Stimulated activated CD4-positive, alpha-beta T cell treated with anti-CD3 and anti-CD28 coated beads, Interleukin-2, amount 100 ng/mL, for 48 hours (primary cell): ENCODE results near the gene YAP1.
"Not testable (repeated sequence)": the region's sequence is repeated elsewhere in the genome, so short reads cannot be mapped to it uniquely, and the experiment has no call there.

ENCODE experiments used
- DNase-seq, 2 donors: peaks; one replicate each; pipeline ENCODE4 v3.0.0-alpha.2; 2020

YAP1 gene

DNA sequence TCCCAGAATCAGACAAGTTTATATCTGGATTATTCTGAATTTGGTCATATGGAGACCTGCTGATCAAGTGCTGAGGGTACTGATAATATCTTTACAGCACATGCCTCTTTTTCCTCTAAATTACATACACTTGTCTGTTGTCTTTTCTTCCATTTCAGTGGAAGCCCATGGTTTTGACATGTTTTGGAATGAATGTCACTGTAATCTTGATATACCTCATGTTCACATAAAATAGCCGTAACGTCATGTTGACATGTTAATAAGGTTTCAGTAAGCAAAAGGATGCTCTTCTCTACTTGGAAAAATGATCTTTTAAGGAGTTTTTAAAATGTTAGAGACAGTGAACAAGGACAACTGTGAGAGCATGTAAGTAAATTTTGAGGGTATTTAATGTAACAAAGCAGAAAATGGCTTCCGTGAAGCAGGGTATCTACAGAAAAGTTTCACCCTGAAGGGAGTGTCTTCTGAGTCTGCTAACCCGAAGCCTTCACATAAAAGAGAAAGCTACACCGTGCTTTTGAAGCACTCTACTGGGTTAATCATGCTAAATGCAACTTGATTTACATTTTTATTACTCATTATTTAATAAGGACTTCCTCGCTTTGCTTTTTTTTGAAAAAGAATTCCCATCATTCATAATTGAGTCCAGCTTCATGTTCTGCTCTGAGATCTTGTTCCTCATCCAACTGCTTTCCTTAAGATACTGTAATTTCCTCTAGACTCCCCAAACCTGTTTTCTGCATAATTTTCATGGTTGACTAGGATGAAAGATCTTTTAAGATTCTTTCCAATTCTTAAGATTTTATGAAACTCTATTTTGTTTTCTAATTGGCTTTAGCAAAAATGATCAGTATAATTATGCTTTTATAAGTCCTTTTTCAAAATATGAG lies 56.2 kb downstream of the YAP1 start:
- DNase-seq, result no peak

DNA sequence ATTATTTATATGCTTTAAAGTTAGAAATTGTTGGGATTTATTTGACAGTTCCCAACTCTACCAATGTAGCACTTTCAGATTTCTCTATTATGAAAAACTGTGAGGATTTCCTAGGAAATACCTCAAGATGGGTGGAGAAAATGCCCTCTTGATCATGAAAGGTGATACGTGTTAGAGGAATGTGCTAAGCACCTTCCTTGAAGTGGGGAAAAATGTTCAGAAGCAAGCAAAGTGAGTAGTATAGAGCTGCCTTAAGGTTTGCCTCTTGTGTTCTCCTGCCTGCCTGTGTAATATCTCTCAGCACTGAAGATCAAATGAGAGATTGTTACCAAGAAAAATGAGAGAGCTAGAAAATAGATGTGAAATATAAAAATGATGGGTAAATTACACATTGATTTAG lies 58.2 kb downstream of the YAP1 start:
- no peak for DNase-seq

DNA sequence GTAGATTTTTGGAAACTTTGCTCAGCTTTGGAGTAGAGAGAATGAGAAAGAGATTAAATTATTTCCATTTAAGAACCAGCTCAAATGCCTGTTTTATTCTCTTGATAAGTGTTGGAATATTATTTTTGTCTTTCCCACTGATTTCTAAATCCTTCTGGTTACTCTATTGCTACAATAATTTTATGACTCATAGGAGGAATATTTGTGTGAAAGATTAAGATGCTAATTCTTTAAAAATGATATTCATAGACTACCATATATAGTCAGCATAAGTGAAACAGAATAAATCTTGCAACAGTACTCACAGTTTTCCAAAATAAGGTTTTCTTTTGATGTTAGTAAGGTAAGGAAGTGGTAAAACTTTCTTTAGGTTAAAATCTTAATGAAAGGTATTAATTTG lies 60.9 kb downstream of the YAP1 start:
- no peak for DNase-seq

DNA sequence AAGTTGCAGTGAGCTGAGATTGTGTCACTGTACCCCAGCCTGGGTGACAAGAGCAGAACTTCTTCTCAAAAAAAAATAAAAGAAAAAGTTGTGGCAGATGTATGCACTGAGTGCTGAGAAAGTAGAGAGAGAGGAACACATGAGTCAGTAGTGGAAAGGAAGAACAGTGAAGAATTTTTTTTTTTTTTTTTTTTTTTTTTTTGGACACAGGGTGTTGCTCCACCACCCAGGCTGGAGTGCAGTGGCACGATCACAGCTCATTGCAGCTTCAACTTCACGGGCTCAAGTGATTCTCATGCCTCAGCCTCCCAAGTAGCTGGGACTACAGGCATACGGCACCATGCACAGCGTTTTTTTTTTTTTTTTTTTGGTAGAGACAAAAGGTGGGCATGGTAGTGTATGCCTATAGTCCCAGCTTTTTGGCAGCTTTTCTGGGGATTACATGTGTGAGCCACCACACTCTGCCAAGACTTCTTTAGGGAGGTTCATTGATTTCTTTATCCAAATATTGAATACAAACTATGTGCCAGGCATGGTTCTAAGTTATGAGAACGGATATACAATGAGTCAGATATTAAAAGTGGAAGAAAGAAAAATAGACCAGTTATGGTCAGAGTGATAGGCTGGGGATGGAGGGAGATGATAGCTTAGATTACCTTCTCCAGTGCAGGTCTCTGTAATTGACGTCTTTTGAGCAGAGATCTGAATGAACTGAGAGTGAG lies 62.0 kb downstream of the YAP1 start:
- no peak for DNase-seq

DNA sequence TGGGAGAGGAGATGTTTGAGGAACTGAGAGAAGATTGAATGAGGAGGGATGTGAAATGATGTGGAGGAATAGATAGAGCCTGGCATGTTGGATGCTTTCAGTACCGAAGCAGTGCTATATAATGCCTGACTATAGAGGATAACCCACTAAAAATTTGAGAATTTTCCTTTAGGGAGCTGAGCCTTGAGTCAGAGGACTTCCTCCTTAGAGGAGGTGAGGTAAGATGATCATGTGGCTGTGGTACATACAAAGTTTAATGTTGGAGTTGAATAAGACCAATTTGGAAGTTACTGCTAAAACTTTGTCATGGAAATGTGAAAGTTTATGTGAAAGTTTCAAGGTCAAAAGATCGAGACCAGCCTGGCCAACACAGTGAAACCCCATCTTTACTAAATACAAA lies 66.9 kb downstream of the YAP1 start:
- no peak for DNase-seq

DNA sequence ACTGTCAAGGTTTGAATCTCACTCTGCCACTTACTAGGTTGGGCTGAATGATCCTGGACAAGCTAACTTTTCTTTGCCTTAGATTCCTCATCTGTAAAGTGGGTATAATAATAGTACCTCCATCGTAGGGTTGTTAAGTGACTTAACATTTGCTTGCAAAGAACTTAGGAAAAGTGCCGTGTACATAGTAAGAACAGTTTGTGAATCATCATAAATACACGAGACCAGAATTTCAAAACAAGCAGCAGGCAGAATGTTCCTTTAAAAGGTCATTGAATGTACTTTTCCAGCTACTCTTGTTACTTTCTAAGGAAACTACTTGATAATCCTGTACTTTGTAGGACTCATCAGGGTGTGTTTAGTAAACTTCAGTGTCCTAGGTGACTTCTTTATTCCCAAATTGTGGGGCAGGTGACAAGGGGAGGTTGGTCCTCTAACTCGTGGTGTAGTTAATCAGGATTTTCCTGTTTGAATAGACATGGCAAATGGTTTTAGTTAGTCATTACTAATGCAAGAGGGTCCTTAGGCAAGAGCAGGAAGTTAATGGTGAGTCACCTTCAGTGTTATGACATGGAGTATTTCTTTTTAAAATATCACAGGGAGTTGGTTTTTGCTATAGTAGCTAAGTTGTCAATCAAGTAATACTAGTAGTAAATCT lies 67.9 kb downstream of the YAP1 start:
- no peak for DNase-seq

DNA sequence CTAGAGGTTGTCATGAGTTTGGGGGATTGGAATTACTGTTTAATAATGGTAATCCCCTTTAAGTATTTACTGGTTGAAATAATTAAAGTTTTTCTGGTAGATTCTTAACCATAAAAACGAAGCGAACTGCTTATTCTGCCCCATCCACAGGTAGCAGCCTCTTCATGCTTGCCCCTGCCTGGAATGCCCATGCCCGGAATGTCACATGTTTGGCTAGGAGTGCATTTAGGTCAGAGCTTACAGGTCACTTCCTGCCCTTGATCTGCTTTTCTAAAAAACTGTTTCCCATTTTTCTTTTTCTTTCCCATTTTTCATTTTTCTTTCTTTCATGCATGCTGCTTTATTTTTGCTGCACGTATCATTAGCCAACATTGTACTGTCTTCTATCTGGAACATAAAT lies 69.1 kb downstream of the YAP1 start:
- no peak for DNase-seq

DNA sequence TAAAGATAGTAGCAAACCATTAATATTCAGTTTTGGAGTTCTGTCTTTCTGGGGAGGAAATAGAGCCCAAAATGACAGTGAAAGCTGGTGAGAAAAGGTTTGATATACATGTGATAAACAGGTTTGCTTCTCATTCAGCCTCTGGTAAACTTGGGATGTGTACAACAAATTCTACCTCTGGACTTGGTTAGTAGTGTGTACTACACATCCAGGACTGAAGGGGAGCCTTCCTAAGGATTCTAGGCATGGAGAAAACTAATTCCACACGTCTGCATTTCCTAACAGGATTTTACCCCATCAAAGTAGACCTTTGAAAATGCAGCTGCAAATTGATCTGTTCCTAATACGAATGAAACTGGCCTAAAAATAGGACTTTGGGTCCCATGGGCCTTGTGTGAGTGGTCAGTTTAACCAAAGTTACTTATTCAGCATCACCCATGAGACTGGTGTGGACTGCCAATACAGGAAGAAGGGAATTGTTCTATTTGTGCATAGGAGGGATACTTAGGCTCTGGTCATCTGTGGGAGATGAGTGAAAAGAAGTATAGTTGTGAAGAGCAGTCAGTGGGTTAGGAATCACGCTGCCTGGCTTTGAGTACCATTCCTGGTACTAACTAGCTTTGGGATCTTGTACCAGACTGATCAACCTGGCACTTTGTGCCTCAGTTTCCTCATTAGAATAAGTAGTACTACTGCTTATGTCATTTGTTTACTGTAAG lies 74.2 kb downstream of the YAP1 start:
- DNase-seq, result no peak

DNA sequence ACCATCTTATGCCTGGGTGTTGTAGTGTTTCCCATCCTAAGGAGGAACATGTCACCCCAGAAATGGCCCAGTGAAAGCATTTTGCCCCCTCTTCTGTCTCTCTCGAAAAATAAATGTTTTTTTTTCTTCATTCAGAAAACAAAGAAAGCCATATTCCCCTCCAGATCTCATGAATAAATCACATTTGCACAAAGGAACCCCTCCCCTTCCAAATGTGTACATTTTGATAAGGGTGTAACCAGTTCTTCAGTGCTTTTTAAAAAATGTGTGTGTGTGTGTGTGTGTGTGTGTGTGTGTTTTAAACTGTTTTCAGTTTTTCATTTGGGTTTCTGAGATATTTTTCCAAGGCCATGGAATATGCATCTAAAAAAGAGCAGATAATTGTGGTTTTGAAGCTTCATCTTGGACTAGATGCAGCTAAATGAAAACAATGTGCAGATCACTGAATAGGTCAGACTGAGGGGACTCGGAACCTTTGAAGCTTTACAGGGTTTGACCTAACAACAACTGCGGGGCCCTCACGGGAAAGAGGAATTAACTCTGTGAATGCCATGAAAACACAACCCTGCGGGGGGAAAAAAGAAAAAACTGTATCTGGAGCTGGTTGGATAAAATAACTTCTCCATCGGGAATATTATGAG lies 76.4 kb downstream of the YAP1 start:
- DNase-seq, result no peak

DNA sequence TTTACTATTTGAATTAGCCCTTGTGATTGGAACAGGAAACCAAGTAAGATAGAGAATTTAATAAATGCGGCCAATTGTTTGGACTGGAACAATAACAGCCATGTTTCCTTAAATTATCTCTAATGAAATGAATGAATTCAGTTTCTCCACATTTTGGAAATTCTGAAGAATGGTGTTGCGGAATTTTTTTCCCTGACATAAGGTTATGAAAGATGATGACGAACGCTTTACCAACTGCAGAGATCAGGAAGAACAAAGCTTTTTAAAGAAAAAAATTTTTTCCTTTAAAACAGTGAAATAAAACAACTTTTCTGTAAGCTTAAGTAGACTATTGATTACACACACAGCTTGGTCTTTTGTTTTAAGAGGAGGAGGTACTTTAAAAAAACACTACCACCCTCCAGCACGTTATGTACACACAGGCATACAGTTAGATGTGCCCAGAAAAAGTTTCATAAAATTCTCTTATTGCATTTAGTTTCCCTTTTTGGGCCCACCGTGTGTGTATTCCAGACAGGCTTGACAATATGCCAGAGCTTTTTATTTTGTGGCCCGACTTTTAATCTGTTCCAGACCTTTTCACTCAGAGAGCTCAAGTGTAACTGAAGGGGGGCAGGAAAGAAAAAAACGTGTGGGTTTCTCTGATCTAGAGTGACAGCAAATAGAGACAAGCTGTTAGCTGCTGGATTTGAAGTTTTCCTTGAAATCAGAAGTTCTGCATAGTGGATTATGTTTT lies 77.3 kb downstream of the YAP1 start:
- no peak for DNase-seq

DNA sequence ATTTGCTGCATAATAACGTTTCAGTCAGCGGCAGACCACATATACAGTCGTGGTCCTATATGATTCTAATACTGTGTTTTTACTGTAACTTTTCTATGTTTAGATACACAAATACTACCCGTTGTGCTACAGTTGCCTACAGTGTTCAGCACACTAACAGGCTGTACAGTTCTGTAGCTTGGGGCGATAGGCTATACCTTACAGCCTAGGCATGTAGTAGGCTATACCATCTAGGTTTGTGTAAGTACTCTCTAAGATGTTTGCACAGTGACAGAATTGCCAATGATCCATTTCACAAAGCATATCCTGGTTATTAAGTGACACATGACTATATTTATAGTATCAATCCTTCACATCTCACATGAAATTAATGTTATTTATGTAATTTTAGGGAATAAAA lies 78.2 kb downstream of the YAP1 start:
- DNase-seq, result no peak

DNA sequence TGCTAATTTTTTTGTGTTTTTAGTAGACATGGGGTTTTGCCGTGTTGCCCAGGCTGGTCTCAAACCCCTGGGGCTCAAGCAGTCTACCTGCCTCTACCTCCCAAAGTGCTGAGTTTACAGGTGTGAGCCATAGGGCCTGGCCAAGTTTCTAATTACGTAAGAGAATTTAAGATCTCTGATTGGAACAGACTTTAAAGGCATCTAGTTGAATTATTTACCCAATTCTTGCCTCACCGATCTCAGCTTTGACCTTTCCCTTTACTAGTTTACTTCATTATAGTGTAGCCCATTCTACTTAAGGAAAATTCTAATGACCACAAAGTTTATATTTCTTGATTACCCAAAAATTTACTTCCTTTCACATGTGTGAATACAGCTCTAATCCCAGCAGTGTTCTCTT lies 81.6 kb downstream of the YAP1 start:
- DNase-seq, result no peak

DNA sequence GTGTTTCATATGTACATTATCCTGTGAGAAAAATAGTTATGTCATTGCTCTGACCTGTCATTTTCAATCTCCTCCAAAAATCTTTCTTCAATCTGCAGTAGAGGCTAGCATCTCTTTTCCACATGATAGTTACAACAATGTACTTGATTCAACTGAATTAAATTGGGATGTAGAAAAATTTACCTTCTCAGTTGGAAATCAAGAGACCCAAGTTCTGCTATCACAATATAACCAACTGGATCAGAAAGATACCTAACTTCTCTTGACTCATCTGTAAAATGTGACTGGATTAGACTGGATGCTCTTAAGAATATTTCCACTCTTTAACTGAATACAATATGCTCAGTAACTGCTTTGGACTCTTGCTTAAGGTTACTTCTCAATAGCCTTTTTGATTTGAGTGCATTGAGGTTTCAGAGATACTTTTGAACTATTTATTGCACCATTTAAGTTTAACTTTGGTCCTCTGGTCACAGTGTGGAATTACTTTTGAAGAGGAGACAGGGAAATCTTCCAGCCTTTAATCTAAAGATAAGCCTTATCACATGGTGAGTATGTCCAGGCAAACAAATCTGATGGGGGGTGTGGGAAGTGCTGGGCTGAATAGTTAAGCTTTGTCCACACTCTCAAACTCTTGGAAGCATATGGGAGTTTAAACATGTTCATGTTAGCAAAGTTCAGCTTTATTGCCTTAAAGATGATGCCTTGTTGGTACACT lies 82.3 kb downstream of the YAP1 start:
- no peak for DNase-seq

DNA sequence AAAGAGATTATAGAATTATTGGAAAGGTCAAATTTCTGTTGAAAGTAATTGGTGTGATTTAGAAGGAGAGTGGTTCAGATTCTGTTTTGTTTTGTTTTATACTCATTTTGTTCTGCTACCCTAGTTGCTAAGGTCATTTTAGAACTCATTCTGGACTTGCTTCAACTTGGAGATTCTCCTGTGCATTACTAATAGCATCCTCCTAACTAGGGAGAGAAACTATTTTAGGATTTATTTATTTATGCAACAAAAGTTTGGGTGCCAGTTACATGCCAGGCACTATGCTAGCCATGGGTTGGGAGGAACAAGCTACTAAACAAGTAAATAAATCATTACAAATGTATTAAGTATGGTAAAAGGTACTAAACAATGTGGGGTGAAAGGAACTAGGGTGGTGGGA lies 84.0 kb downstream of the YAP1 start:
- no peak for DNase-seq

DNA sequence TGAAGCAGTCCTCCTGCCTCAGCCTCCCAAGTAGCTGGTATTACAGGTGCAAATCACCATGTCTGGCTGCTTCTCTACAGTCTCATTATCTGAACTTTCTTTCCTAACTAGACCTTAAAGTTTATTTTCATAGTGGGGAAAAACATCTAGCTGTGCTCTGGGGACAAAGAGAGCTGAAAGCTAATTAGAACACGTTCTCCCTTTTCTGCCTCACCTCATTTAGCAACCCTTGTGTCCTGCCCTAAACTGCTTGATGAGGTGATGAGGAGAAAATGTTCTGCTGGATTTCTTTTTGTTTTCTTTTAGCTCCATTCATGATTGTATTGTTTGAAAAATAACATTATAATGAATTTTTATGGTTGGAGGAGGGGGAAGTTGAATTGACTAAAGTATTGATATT lies 84.7 kb downstream of the YAP1 start:
- DNase-seq, result no peak

DNA sequence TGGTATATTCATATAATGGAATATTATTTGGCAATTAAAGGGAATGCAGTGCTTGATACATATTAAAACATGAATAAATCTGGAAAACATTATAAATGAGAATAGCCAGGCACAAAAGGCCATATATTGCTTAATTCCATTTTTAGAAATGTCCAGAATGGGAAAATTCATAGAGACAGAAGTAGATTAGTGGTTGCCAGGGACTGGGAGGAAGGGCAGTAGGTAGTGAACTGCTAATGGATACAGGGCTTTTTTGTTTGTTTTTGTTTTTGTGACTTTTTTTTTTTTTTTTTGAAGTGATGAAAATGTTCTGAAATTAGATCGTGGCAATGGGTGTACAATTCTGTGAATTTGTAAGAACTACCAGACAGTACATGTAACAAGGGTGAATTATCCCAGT lies 86.1 kb downstream of the YAP1 start:
- DNase-seq, result no peak

DNA sequence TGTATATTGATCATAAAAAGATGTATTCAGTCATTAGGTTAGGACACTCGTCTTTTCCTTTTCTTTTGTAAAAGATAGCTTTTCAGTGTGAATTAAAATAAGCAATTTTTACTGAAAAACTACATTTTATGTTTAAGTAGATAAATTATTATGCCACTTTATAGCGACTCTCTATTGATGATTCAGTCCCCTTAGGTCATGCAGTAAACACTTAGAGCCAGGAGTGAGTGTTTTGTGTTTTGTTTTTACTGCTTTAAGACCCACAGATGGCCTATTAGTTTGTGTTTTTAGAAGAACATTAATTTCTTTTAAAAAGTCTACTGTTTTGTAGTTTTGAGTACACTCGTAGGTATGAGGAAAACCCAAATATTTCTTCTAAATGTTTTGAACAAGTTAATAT lies 86.6 kb downstream of the YAP1 start:
- DNase-seq, result no peak

DNA sequence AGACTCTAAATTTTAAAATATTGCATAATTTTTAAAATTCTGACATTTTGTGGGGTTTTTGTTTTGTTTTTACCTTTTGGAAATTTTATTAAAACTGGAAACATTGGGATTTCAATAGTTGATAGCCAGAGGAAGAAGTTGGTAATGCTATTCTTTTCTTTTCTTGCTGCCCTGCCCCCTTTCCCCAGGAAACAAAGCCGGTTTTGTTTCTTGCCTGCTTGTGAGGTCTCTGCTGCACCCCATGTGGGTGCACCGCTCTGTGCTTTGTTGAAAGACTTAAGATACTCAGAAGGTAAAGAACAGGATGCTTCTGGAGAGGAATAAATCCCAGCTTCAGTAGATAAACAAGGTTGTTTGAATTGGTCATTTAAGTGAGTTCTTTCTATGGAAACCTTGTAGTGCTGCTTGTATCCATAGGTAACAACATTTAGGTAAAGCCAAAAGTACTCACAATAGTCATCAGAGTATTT lies 87.5 kb downstream of the YAP1 start:
- DNase-seq, result no peak

DNA sequence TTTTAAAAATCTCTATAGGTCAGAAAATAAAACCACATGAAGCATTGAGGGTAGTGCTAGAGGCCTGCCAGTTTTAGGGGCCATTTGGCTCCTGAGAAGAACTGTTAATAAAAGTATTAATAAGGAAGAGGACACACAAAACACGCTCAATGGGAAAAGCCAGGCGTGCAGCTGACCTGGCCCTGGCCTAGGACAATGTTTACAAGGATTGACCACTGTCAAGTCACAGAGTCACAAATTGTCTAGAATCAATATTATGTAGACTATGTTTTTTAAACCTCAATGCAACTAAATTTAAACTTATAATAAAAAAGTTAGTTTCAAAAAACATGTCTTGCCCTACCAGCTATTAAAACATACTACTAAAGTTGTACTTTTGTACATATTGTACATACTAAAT lies 89.4 kb downstream of the YAP1 start:
- no peak for DNase-seq

DNA sequence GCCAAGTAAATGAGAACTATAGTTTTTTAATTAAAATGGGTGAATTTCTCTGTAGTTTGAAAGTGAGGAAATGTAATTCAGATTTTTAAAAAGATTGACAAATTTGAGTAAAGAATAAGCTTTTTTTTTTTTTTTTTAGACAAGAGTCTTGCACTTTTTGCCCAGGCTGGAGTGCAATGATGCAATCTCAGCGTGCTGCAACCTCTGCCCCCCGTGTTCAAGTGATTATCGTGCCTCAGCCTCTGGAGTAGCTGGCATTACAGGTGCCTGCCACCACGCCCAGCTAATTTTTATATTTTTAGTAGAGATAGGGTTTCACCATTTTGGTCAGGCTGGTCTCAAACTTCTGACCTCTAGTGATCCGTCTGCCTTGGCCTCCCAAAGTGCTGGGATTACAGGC lies 90.1 kb downstream of the YAP1 start:
- not testable (repeated sequence) for DNase-seq

DNA sequence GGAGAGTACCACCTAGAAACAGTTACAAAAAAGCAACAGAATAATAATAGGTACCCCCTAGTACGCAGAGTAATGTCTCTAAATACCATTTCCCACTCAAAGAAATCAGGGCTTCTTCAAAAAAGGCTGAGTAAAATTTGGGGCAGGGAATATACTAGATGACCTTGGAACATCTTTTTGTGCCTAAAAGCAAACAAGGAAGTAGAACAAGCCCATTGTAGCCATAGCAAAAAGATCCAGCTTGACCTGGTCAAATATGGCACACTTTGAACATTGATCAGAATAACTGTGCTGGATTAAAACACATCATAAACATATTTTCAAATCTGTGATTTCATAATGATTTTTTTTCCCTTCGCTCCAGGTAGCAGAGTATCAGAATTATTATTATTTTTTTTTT lies 91.5 kb downstream of the YAP1 start:
- DNase-seq, result no peak
